ENCODE results near the gene CD68.

DNA sequence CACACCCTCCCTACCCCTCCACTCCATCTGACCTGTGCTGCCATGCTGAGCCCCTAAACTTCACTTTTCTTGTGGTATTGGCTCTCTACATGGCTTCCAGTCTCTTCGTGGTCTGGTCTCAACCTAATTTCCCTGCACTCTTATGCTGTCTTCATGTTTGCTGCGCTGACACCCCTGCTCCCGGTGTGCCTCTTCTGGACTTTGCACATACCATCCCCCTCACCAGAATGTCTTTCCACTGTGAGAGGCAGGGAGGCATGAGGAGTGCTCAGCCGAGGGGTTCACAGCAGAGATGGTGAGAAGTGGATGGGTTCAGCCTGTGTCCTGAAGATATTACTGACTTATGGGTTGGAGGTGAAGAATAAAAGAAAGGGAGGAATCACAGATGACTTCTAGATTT lies 28.0 kb upstream of the CD68 start:
- TF ChIP-seq EZH2phosphoT487 (IDR thresholded peaks at IDR 0.05; ENCODE audit: borderline replicate concordance, low read length) (no peak), EZH2 (IDR thresholded peaks at IDR 0.05; ENCODE audit: low read length, unreplicated experiment) (no peak)
